IPS DF 6.9 (cell line): ENCODE data around the gene OTX1.

Source experiments
- DNase-seq: peaks from one replicate; pipeline ENCODE4 v3.0.0-alpha.2; 2013; ENCODE audit warnings: low read depth, low spot score
- H3K27ac ChIP-seq: one replicate; pipeline ENCODE4 v1.5.1; 2013; ENCODE audit warnings: low read length, control low read depth
- H3K27me3 ChIP-seq: 2 replicates; pipeline ENCODE4 v1.6.1; 2013; ENCODE audit warnings: mild to moderate bottlenecking, low read length; ENCODE audit not compliant: control insufficient read depth, insufficient read depth
- H3K36me3 ChIP-seq: 2 replicates; pipeline ENCODE4 v1.6.1; 2013; ENCODE audit warnings: low read length; ENCODE audit not compliant: control insufficient read depth, insufficient read depth
- H3K4me1 ChIP-seq: 2 replicates; pipeline ENCODE4 v1.6.1; 2013; ENCODE audit warnings: low read length; ENCODE audit not compliant: control insufficient read depth, insufficient read depth
- H3K4me3 ChIP-seq: 2 replicates; pipeline ENCODE4 v1.5.1; 2013; ENCODE audit warnings: mild to moderate bottlenecking, low read length
- H3K9me3 ChIP-seq: 2 replicates; pipeline ENCODE4 v1.6.1; 2013; ENCODE audit warnings: low read length, inconsistent platforms; ENCODE audit not compliant: control insufficient read depth, insufficient read depth
- WGBS: extraction: QIAGEN DNeasy Blood & Tissue Kit; methylation state at CpG from one replicate; pipeline ENCODE4 v1.1.7; 2013; ENCODE audit warnings: mixed read lengths, missing lambda C conversion rate; ENCODE audit not compliant: insufficient read length, insufficient coverage; 5-methylcytosine and 5-hydroxymethylcytosine counted together

Gene OTX1

DNA sequence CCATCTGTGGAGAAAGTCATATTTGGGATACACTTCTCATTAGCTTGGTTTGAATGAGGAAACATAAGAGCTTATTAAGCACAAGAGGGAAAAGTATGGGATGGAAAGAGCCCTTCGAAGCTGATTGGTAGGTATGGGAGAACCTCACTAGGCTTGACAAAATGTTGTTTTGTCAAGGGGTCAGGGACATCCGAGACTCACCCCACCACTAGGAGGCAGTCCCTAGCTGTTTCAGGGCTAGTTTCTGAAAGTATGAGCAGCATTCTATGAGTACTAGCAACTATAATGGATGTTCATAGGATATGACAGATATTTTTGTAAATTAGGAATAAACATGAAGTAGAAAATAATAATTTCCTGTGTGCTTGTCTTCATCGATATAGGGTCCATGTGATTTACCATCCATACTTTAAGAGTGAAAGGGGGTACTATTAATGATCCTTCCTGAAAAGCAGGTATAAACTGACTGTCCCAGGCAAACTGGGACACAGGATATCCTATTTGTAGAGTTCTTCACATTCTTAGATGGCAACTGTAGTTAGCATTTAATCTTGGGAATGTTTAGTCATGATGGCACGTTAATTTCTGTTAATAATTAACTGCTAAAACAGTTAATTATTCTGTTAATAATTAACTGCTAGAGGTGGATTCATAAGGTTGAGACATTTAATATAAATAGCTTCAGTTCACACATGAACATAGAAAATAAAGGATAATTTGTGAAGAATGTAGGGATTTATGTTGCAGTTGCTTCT is 28.4 kb downstream of the OTX1 start:
- Histone ChIP-seq H3K36me3 (no peaks in the 10 kb centered on the region), H3K4me3 (no peak overlapping the region), H3K27me3 (no peaks in the 10 kb centered on the region), H3K27ac (no peak overlapping the region), H3K4me1 (no peaks in the 10 kb centered on the region), H3K9me3 (no peaks in the 10 kb centered on the region)
- WGBS, result no CpG with 5 or more reads among the region's 4 CpGs
- no peak for DNase-seq

DNA sequence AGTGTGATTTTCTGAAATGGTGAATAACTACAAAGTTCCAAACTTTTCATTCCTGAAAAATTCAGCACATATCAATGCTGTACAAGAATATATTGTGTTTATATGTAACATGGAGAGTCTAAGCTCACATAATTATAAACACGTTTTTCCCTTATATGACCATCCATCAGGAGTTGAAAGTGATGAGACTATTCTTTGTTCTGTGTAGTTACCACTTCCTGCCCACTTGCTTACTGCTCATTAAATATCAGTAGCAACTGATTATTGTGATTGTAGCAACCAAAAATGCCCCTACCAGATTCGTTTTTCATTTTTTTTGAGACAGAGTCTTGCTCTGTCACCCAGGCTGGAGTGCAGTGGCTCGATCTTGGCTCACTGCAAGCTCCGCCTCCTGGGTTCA is 30.8 kb downstream of the OTX1 start:
- no CpG with 5 or more reads among the region's 4 CpGs for WGBS
- DNase-seq, result no peak
- no peaks in the 10 kb centered on the region for H3K36me3 ChIP-seq
- H3K27ac ChIP-seq, result no peak overlapping the region
- no peaks in the 10 kb centered on the region for H3K27me3 ChIP-seq
- H3K9me3 ChIP-seq, result no peaks in the 10 kb centered on the region
- no peak overlapping the region for H3K4me3 ChIP-seq
- H3K4me1 ChIP-seq, result no peaks in the 10 kb centered on the region

DNA sequence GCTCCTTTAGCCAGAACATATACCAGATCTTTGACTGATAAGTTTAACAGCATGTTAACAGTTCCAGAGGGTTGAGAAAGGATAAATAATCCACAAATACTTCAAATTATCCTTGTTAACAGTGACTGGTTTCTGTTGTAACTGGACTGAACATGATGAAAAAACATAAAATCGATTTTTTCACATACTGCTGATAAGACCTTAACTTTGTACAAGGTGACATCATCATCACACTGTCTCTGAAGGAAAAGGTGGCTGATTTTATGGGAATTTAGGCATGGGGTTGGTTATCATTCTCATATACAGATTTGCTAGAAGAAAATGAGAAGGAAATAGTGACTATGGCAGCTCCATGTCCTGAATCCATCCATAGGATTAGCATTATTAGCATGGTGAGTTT is 36.1 kb downstream of the OTX1 start:
- no CpG with 5 or more reads among the region's 1 CpG for WGBS
- Histone ChIP-seq H3K27me3 (no peaks in the 10 kb centered on the region), H3K4me1 (no peaks in the 10 kb centered on the region), H3K9me3 (no peaks in the 10 kb centered on the region), H3K36me3 (no peaks in the 10 kb centered on the region), H3K4me3 (no peak overlapping the region), H3K27ac (no peak overlapping the region)
- no peak for DNase-seq

DNA sequence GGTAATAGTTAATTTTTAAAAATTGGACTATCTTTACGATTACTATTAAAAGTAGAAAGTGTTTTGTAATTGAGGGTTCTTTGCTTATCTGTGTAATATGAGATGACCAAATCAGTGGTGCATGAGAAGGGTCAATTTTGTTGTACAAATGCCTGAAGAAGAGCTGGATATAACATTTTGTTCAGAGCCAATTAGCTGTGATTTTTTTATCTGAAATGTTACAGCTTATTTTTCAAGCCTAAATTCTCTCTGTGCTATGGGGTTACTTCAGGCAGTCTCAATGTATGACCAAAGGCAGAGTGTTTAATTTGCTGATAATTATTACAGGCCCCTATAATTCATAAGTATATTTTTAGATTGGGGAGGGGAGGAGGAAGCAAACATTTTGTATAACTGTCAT is 41.8 kb downstream of the OTX1 start:
- DNase-seq, result no peak
- H3K4me1 ChIP-seq, result no peaks in the 10 kb centered on the region
- no peaks in the 10 kb centered on the region for H3K36me3 ChIP-seq
- H3K4me3 ChIP-seq, result no peak overlapping the region
- WGBS, result 100% methylated on average over 1 of the region's 1 CpG
- no peaks in the 10 kb centered on the region for H3K9me3 ChIP-seq
- no peaks in the 10 kb centered on the region for H3K27me3 ChIP-seq
- H3K27ac ChIP-seq, result no peak overlapping the region

DNA sequence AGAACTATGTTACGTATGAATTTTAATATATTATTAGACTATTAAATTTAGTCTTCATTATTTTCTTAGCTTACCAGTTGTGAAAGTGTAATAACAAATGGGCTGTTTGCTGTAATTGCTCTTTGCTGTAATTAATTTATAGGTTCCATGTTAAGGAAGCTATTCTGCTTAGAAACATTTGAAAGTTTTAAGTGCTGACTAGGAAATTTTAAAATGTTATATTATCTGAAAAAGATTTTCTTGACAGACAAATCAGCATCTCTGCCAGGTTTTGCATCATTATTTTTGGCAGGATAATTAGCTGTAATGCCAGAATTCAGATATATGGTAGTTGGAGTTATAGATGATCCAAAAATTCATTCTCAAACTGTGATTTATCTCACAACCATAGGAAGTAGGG is 42.2 kb downstream of the OTX1 start:
- Histone ChIP-seq H3K9me3 (no peaks in the 10 kb centered on the region), H3K27ac (no peak overlapping the region), H3K36me3 (no peaks in the 10 kb centered on the region), H3K27me3 (no peaks in the 10 kb centered on the region), H3K4me1 (no peaks in the 10 kb centered on the region), H3K4me3 (no peak overlapping the region)
- no CpG with 5 or more reads among the region's 1 CpG for WGBS
- no peak for DNase-seq

DNA sequence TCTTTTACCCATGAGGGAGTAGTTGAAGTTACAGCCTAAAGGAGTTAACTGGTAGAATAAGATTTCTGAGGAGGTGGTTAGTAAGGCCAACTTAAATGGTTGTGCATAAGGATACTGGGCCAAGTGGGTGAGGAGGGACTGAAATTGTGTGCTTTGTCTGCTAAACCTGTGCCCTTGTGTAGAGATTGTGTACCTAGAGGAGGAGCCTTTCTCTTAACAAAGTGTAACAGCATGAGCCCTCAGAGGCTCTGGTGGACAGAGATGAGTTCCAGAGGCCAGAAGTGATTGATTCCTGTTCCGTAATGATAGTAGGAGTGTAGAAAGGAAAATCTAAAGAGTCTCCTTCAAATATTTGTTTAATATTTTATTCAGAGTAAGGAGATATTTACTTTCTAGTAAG is 42.9 kb downstream of the OTX1 start:
- no peaks in the 10 kb centered on the region for H3K36me3 ChIP-seq
- no CpG with 5 or more reads among the region's 1 CpG for WGBS
- H3K27ac ChIP-seq, result no peak overlapping the region
- no peaks in the 10 kb centered on the region for H3K27me3 ChIP-seq
- H3K4me3 ChIP-seq, result no peak overlapping the region
- no peak for DNase-seq
- no peaks in the 10 kb centered on the region for H3K4me1 ChIP-seq
- H3K9me3 ChIP-seq, result no peaks in the 10 kb centered on the region

DNA sequence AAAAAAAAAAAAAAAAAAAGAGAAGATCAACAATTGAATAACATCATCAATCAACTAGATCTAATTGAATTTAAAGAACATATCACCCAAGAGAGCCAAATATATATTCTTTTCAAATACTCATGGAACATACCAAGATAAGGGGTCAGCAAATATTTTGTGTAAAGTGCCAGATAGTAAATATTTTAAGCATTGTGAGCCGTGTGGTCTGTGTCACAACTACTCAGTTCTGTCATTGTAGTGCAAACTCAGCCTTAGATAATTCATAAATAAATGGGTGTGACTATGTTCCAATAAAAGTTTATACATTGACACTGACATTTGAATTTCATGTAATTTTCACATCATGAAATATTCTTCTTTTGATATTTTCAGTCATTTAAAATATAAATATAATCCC is 45.9 kb downstream of the OTX1 start:
- WGBS, result no CpG with 5 or more reads among the region's 1 CpG
- Histone ChIP-seq H3K9me3 (no peaks in the 10 kb centered on the region), H3K4me3 (no peak overlapping the region), H3K4me1 (no peaks in the 10 kb centered on the region), H3K27ac (no peak overlapping the region), H3K27me3 (no peaks in the 10 kb centered on the region), H3K36me3 (no peaks in the 10 kb centered on the region)
- no peak for DNase-seq

DNA sequence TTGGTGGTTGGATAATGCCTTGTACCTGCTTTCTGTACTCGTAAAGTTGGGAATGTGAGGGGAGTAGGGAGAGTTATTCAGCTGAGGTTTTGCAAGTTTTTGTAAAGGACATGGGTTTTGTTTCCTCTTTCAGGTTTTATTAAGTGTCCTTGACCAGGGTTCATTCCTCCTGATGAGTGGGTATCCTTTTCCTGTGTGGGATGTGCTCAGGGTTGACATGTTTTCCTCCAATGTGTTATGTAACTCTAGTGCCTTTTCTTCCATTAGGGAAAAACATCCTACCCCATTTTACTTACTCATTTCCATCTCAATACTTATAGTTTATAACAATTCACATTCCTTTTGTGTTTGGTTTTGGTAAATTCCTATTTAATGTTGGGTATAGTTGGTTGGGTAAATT is 48.4 kb downstream of the OTX1 start:
- Histone ChIP-seq H3K27ac (no peak overlapping the region), H3K4me3 (no peak overlapping the region), H3K36me3 (no peaks in the 10 kb centered on the region), H3K4me1 (no peaks in the 10 kb centered on the region), H3K9me3 (no peaks in the 10 kb centered on the region), H3K27me3 (no peaks in the 10 kb centered on the region)
- WGBS, result no CpG with 5 or more reads among the region's 1 CpG
- no peak for DNase-seq

DNA sequence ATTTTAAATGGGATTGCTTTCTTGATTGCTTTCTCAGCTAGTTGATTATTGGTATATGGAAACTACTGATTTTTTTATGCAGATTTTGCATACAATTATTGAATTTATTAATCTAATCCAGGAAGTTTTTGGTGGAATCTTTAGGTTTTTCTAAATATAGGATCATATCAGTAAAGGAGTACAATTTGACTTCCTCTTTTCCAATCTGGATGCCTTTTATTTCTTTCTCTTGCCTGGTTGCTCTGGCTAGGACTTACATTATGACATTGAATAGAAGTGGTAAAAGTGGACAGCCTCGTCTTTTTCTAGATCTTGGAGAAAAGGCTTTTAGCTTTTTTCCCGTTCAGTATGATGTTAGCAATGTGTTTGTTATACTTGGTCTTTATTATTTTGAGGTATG is 51.3 kb downstream of the OTX1 start:
- Histone ChIP-seq H3K9me3 (no peaks in the 10 kb centered on the region), H3K27me3 (no peaks in the 10 kb centered on the region), H3K4me1 (no peaks in the 10 kb centered on the region), H3K27ac (no peak overlapping the region), H3K36me3 (no peaks in the 10 kb centered on the region), H3K4me3 (no peak overlapping the region)
- no CpG with 5 or more reads among the region's 2 CpGs for WGBS
- DNase-seq, result no peak

DNA sequence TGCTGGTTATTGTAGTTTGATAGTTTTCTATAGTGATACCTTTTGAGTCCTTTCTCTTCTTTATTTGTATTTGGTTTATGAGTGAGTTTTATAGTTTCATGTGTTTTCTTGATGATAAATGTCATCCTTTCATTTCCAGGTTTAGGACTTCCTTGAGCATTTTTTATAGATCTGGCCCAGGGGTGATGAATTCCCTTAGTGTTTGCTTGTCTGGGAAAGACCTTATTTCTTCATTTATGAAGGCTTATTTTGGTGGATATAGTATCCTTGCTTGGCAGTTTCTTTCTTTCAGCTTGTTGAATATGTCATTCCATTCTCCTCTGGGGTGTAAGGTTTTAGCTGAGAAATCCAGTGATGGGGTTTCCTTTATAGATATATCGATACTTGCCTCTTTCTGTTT is 53.9 kb downstream of the OTX1 start:
- H3K36me3 ChIP-seq, result no peaks in the 10 kb centered on the region
- no peak overlapping the region for H3K4me3 ChIP-seq
- H3K27me3 ChIP-seq, result no peaks in the 10 kb centered on the region
- H3K9me3 ChIP-seq, result no peaks in the 10 kb centered on the region
- no peak overlapping the region for H3K27ac ChIP-seq
- DNase-seq, result no peak
- H3K4me1 ChIP-seq, result no peaks in the 10 kb centered on the region
- no CpG with 5 or more reads among the region's 1 CpG for WGBS
